T-helper 9 cell (primary cell): ENCODE data around the gene EIF4E1B.

Experiments
- DNase-seq: peaks from one replicate; pipeline ENCODE4 v3.0.0-alpha.2; 2020

Gene EIF4E1B

GRCh38 chr5:176665517-176665916 lies 35.0 kb downstream of the EIF4E1B start:
- no peak for DNase-seq

GRCh38 chr5:176667637-176668036 lies 37.2 kb downstream of the EIF4E1B start:
- no peak for DNase-seq

- no peak for DNase-seq
Measured at GRCh38 chr5:176670449-176670848, 40.0 kb downstream of the EIF4E1B start.

- DNase-seq: no peak
Measured at GRCh38 chr5:176671399-176671798, 40.9 kb downstream of the EIF4E1B start.

- DNase-seq: no peak
Measured at GRCh38 chr5:176671890-176672747, 41.6 kb downstream of the EIF4E1B start.

- DNase-seq: no peak
Measured at GRCh38 chr5:176673651-176674583, 43.4 kb downstream of the EIF4E1B start.

- no peak for DNase-seq
Measured at GRCh38 chr5:176674799-176675198, 44.3 kb downstream of the EIF4E1B start.

GRCh38 chr5:176675676-176676360 lies 45.3 kb downstream of the EIF4E1B start:
- DNase-seq: no peak

- DNase-seq: no peak
Measured at GRCh38 chr5:176676361-176676824, 45.9 kb downstream of the EIF4E1B start.

GRCh38 chr5:176677209-176677939 lies 46.9 kb downstream of the EIF4E1B start:
- no peak for DNase-seq

- DNase-seq: no peak
Measured at GRCh38 chr5:176678584-176678983, 48.1 kb downstream of the EIF4E1B start.

GRCh38 chr5:176679365-176680225 lies 49.1 kb downstream of the EIF4E1B start:
- no peak for DNase-seq

- DNase-seq: no peak
Measured at GRCh38 chr5:176680226-176680563, 49.7 kb downstream of the EIF4E1B start.

GRCh38 chr5:176682016-176682531 lies 51.6 kb downstream of the EIF4E1B start:
- no peak for DNase-seq

- no peak for DNase-seq
Measured at GRCh38 chr5:176685010-176685409, 54.5 kb downstream of the EIF4E1B start.

- no peak for DNase-seq
Measured at GRCh38 chr5:176687247-176687646, 56.8 kb downstream of the EIF4E1B start.

GRCh38 chr5:176687881-176688280 lies 57.4 kb downstream of the EIF4E1B start:
- no peak for DNase-seq

GRCh38 chr5:176690911-176691310 lies 60.4 kb downstream of the EIF4E1B start:
- no peak for DNase-seq

GRCh38 chr5:176691524-176691923 lies 61.0 kb downstream of the EIF4E1B start:
- no peak for DNase-seq

GRCh38 chr5:176692326-176692725 lies 61.9 kb downstream of the EIF4E1B start:
- DNase-seq: no peak
